Astrocyte (in vitro differentiated cells and primary cell): ENCODE data around the gene WWC2.

Experiments
- EZH2 ChIP-seq: IDR thresholded peaks from 2 replicates; pipeline ENCODE4 v1.6.1; 2012; ENCODE audit warnings: mild to moderate bottlenecking, low read length, inconsistent platforms; ENCODE audit not compliant: insufficient read depth
- TF ChIP-seq, protein P1 (sequence below): IDR thresholded peaks from 2 replicates; pipeline ENCODE4 v1.5.1; 2011; ENCODE audit warnings: low read depth, mild to moderate bottlenecking, inconsistent platforms, low read length, moderate library complexity; ENCODE audit not compliant: insufficient read depth

- TF ChIP-seq, protein P1, sequence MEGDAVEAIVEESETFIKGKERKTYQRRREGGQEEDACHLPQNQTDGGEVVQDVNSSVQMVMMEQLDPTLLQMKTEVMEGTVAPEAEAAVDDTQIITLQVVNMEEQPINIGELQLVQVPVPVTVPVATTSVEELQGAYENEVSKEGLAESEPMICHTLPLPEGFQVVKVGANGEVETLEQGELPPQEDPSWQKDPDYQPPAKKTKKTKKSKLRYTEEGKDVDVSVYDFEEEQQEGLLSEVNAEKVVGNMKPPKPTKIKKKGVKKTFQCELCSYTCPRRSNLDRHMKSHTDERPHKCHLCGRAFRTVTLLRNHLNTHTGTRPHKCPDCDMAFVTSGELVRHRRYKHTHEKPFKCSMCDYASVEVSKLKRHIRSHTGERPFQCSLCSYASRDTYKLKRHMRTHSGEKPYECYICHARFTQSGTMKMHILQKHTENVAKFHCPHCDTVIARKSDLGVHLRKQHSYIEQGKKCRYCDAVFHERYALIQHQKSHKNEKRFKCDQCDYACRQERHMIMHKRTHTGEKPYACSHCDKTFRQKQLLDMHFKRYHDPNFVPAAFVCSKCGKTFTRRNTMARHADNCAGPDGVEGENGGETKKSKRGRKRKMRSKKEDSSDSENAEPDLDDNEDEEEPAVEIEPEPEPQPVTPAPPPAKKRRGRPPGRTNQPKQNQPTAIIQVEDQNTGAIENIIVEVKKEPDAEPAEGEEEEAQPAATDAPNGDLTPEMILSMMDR: no peak
- TF ChIP-seq EZH2: no peak
Measured at GRCh38 chr4:183262776-183263100, 163.7 kb downstream of the WWC2 start.
